H54 (cell line): ENCODE data around the gene SKI.

Experiments used
- DNase-seq: peaks from one replicate; pipeline ENCODE4 v3.0.0; 2011; ENCODE audit warnings: low spot score, mixed read lengths; ENCODE audit not compliant: insufficient read length
- FAIRE-seq: peaks from 3 replicates; lab custom pipeline; 2011; peaks lifted over from hg19 to GRCh38; lab: Jason Lieb, UNC
- POLR2A ChIP-seq: IDR thresholded peaks from 2 replicates; pipeline ENCODE4 v1.6.1; 2011; ENCODE audit warnings: low read depth, mild to moderate bottlenecking, low read length

The SKI gene

GRCh38 chr1:2356911-2357845 lies 129.1 kb downstream of the SKI start:
- no peak for TF ChIP-seq POLR2A
- FAIRE-seq (no peak), DNase-seq (no peak)

- TF ChIP-seq POLR2A: no peak
These were observed 130.0 kb downstream of the SKI start for GRCh38 chr1:2358072-2358471.

GRCh38 chr1:2358651-2359640 lies 130.8 kb downstream of the SKI start:
- no peak for FAIRE-seq
- TF ChIP-seq POLR2A: no peak
- no peak for DNase-seq

More at GRCh38 chr1:2358072-2358471, 130.0 kb downstream of the SKI start:
- no peak for DNase-seq
- no peak for FAIRE-seq
